H7 (cell line): ENCODE measurements around the gene MTHFD1L. TPM values are rescaled to one million over a fixed set of nuclear protein-coding genes. Genes with fewer than 3 reads are reported as not detected.

Experiments
- DNase-seq: peaks from one replicate; pipeline ENCODE4 v3.0.0; 2012
- H3K27me3 ChIP-seq: 2 replicates; pipeline ENCODE4 v1.6.0; 2011; ENCODE audit warnings: mild to moderate bottlenecking, low read length; ENCODE audit not compliant: control insufficient read depth, insufficient read depth
- H3K36me3 ChIP-seq: replicated peaks from 2 replicates; pipeline ENCODE4 v1.5.1; 2011; ENCODE audit warnings: low read length; ENCODE audit not compliant: control insufficient read depth, insufficient read depth
- H3K4me3 ChIP-seq: 2 replicates; pipeline ENCODE4 v1.5.1; 2011; ENCODE audit warnings: low read depth, mild to moderate bottlenecking, control low read depth, low read length, moderate library complexity; ENCODE audit not compliant: insufficient read depth
- total RNA-seq: library from RNA; depleted of rRNA; stranded (reverse); fragments of >200 nt; shearing (Covaris generic); gene quantifications from 2 replicates; pipeline ENCODE4 v1.2.3, GENCODE V29; 2014

Gene MTHFD1L
- total RNA-seq, 1 experiment from 2014 or later: 46.0 TPM

DNA sequence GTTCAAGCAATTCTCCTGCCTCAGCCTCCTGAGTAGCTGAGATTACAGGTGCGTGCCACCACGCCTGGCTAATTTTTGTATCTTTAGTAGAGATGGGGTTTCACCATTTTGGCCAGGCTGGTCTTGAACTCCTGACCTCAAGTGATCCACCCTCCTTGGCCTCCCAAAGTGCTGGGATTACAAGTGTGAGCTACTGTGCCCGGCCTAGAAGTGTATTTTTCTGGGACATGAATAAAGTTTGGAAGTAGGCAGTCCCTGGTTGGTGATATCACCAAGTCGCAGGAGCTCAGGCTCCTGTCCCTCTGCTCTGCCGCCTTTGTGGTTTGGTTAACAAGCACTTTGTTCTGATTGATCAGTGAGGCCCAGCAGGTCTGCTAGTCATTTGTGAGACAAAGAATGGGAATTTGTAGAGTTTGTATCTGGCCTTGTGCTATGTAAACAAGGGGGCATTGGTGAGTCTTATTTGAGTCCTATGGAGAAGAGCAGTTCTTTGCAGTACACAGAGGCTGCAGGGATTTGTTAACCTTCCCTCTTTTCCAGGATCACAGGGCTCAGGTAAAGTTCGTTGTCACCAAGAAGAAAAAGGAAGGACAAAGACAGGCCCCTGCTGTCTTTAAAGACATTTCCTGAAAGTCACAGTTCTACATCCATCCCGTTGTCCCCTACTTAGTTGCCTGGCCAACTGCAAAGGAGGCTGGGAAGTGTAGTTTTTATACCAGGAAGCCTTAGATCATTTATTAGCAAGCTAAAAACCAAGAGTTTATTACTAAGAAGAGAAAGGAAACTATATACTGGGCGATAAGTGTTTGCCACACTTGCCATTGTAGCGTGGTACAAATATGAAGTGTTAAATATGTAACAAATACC, 13.1 kb downstream of the MTHFD1L start:
- H3K36me3 ChIP-seq: peaks cover 1% of the 10 kb centered on the region; the same call in 1 of the 2 replicates
- DNase-seq: peak; percentile 29
- no peak overlapping the region for H3K4me3 ChIP-seq
- H3K27me3 ChIP-seq: no peaks in the 10 kb centered on the region

DNA sequence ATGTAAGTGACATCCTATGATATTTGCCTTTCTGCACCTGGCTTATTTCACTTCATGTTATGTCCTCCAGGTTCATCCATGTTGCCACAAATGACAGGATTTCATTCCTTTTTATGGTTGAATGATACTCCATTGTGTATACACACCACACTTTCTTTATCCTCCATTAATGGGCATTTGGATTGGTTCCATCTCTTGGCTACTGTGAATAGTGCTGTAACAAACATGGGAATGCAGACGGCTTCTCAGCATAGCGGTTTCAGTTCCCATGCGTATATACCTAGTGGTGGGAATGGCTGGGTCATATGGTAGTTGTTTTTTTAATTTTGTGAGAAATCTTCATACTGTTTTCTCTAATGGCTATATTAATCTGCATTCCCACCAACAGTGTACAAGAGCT, 14.8 kb downstream of the MTHFD1L start:
- H3K36me3 ChIP-seq: peaks cover 2% of the 10 kb centered on the region
- DNase-seq: no peak
- H3K4me3 ChIP-seq: no peak overlapping the region
- H3K27me3 ChIP-seq: no peaks in the 10 kb centered on the region

DNA sequence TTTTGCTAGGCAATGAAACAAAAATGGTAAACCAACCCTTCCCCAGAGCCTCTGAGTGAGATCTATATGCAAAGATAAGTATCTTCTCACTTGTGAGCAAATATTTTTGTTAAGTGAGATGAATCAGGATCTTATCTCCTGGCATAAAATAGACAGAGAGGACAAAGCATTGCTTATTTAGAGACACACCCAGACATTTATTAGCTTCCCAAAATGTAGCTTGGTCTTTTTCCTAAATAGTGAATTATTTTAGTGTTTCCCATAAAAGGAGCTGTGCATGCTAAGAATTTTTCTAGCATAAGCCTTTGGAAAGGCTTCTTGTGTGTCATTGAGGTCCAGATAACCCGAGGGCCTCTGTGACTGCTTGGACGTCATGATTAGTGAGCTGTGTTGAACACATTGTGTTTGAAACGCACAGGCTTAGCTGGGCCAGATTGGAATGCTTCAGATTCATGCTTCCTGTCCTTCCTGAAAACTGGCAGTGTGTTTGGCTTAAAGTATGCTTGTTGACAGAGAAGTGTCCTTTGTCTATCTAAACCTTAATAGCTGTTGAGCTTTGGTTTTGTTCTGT, 16.5 kb downstream of the MTHFD1L start:
- DNase-seq: no peak
- Histone ChIP-seq H3K36me3 (peaks cover 3% of the 10 kb centered on the region), H3K4me3 (no peak overlapping the region), H3K27me3 (no peaks in the 10 kb centered on the region)

DNA sequence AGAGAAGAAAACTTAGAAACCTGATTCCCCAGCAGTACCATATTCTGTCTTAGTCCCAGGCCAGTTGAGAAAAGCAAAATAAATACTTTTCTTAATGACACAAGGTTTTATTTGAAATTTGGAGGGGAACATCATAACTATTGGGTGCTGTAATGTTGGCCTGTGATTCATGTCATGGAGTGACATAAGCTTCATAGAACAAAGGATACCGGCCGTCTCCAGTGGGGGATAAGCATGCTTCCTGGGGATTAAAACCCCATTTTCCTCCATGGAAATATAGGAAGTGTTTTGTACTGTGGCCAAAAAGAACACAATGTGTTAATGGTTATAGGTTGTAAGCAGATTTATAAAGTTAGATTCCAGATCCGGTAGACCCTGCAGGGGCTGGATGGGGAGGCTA, 18.0 kb downstream of the MTHFD1L start:
- Histone ChIP-seq H3K27me3 (no peaks in the 10 kb centered on the region), H3K4me3 (no peak overlapping the region), H3K36me3 (peaks cover 7% of the 10 kb centered on the region)
- DNase-seq: no peak

DNA sequence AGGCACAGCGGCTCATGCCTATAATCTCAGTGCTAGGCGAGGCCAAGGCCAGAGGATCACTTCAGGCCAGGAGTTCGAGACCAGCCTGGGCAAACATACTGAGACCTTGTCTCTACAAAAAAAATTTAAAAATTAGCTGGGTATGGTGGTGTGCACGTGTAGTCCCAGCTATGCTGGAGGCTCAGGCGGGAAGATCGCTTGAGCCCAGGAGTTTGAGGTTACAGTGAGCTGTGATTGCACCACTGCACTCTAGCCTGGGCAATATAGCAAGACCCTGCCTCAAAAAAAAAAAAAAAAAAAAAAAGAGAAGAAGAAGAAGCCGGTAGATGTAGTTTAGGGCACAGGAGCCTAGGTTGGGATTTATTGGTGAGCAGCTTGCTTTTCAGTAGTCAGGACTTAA, 20.7 kb downstream of the MTHFD1L start:
- Histone ChIP-seq H3K27me3 (no peaks in the 10 kb centered on the region), H3K36me3 (peaks cover 9% of the 10 kb centered on the region), H3K4me3 (no peak overlapping the region)
- no peak for DNase-seq

DNA sequence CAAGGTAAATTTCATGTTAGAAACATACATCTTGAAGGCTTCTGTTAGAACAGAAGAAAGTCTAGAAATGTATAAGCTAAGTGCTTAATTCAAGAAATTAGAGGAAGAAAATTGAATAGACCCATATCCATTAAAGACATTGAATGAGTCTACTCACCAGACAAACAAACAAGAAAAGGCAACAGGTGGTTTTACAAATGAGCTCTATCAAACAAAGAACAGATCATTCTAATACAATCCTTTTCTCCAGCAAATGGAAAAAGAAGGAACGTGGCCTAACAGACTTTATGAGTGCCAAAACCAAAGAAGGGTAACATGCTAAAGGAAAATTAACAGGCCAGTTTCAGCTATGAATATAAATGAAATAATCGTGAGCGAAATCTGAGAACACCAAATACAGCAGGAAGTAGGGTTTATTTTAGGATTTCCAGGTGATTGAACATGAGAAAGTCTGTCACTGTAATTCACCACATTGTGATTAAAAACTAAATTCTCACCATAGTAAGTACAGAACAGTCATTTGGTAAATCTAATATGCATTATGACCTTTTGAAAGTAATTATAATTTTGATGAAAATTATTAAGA, 22.6 kb downstream of the MTHFD1L start:
- H3K36me3 ChIP-seq: peaks cover 16% of the 10 kb centered on the region

DNA sequence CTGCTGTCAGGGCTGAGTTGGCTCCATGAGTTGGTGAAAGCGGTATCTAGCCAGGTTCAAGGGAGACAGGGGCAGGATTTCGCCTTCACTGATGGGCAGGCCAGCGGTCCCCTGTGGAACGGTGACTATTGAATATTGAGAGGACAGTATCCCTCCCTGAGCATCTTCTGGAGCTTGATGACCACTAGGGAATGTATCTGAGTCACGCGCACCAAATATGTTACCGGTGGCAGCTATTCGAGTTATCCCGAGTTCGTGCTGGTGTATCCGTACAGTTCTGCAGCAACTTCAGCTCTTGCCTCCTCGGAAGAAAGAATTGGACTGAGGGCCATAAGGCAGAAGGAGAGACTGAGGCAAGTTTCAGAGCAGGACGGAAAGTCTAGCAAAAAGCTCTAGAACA, 24.8 kb downstream of the MTHFD1L start:
- DNase-seq: no peak
- peaks cover 16% of the 10 kb centered on the region for H3K36me3 ChIP-seq
- H3K4me3 ChIP-seq: no peak overlapping the region
- H3K27me3 ChIP-seq: no peaks in the 10 kb centered on the region

More for the DNA sequence above, 22.6 kb downstream of the MTHFD1L start:
- no peak overlapping the region for H3K4me3 ChIP-seq
- H3K27me3 ChIP-seq: no peaks in the 10 kb centered on the region
- DNase-seq: no peak

DNA sequence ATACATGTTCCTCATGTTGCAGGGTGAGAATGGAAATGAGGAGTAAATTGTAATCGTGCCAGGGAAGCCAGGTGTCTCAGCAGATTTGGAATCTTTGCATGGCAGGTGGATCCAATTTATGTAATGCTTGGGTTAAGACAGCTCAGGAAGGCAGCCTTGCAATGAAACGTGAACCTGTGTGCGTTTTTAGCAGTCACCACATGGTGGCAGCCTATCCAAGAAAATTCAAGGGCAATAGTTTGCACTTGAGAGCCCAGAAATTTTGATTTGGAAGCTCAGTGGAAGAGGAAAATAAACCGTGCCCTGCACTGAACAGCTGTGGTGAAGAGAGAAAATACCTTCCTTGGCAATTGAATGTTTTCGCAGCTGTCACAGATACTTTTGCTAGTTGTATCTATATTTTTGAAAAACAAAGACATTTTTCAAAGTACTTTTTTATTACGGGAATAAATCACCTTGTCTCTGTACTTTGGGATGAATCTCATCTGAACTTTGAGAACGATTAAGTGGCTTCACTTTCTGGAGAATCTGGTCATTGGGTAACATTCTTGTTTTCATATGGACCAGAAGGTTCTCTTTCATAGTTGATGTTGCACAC, 26.5 kb downstream of the MTHFD1L start:
- DNase-seq: peak; percentile 61
- H3K36me3 ChIP-seq: peaks cover 15% of the 10 kb centered on the region
- no peaks in the 10 kb centered on the region for H3K27me3 ChIP-seq
- H3K4me3 ChIP-seq: no peak overlapping the region

DNA sequence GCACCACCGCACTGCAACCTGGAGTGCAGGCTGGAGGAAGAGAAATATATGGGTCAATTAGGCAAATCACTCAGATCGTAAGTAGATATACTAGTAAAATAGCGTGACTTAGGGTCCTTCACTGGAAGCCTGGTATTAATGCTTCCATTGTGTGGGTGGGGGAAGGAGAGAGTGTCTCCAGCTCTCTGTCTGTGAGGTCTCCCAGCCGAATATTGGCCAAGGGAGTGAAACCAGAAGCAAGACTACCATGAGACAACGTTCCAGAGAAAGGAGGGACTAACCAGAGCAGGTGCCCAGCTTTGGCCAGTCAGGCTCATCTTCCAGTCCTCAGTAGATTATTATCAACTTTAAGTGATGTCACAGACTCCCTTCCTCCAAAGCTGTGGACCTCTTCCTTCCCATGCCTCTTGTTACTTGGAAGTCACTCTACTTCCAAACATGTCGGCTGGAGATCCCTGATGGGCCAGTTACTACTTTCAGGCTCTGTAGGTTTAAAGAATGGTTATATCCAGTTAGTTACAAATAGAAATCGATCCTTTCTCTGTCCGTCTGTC, 28.8 kb downstream of the MTHFD1L start:
- Histone ChIP-seq H3K27me3 (no peaks in the 10 kb centered on the region), H3K36me3 (peaks cover 20% of the 10 kb centered on the region), H3K4me3 (no peak overlapping the region)
- no peak for DNase-seq

DNA sequence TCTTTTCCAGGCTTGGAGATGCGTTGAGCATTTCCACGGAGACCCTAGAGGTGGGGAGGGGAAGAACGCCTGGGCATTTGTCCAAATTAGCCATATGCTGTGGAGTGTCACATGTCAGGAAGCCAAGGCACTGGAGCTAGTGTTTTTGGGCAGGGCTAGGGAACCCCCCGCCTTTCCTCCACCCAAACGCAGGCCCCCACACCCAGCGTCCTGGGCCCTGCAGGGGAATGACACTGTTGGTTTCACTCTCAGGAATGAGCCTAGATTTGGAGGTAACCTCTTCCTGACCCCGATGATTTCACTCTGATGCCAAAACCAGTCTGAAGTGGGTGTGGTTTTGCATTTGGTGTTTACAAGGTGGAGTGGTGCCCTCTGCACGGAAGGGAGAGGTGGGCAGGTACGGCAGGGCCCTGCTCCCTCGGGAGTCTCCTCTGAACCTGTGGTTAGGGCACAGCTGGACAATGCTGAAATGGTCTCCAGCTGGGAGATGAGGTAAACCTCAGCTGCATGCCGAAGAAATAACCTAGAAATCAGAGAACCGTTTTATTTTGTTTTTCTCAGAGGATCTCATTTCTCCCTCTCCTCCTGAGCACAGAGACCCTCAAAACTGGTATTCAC, 29.5 kb downstream of the MTHFD1L start:
- no peak for DNase-seq
- H3K36me3 ChIP-seq: peaks cover 19% of the 10 kb centered on the region
- no peaks in the 10 kb centered on the region for H3K27me3 ChIP-seq

DNA sequence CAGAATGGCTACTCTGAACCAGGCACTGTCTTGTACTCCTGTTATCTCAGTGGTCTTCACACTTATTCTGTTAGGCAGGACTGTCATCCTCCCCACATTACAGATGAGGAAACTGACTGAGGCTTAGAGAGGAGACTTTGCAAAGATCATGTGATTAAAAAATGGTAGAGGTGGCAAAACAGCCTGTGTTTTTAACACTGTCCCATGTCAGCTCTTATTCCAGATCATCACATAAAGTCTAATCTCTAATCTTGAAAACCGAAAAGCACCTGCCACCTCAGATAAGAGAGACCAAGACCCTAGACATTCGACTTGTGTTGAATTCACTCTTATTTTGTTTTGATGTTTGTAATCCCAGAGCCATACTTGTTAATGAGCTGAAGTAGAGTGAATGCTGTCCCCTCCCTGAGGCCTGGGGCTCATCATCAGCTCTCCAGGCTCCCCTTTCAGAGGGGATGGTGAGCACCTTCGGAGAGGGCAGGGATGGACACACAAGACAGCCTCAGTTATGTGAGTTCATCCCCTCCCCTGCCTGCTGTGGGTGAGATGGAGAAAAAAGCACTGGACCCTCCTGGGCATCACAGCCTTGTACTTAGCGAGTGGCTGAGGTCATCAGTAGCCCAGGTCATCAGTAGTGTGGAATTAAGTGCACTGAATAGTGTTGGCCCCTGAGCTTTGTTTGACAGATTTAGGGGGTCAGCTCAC, 30.6 kb downstream of the MTHFD1L start:
- DNase-seq: no peak
- H3K27me3 ChIP-seq: no peaks in the 10 kb centered on the region
- H3K4me3 ChIP-seq: no peak overlapping the region
- H3K36me3 ChIP-seq: peaks cover 17% of the 10 kb centered on the region

More for the DNA sequence above, 29.5 kb downstream of the MTHFD1L start:
- H3K4me3 ChIP-seq: no peak overlapping the region

DNA sequence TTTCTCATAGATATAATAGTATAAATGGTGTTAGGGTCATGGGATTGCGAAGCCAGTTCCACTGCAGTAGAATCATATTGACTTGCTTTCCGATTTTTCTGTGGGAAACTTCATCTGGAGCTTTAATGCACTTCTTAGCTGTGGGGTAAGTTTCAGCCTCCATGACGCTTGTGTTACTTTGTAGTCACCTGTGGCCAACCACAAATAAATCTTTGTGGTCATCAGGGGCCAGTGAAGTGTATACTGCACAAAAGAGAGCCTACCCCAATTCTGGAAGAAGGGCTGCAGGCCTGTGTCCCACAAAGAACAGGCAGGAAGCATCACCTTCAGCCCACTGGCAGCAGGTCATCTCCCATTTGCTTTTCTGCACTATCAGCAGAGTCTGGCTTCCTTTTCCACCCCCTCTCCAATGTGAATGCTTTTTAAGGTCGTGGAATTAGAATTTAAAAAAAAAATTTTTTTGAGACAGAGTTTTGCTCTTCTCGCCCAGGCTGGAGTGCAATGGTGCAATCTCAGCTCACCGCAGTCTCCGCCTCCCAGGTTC, 32.0 kb downstream of the MTHFD1L start:
- no peaks in the 10 kb centered on the region for H3K27me3 ChIP-seq
- no peak for DNase-seq
- no peak overlapping the region for H3K4me3 ChIP-seq
- H3K36me3 ChIP-seq: peaks cover 14% of the 10 kb centered on the region

DNA sequence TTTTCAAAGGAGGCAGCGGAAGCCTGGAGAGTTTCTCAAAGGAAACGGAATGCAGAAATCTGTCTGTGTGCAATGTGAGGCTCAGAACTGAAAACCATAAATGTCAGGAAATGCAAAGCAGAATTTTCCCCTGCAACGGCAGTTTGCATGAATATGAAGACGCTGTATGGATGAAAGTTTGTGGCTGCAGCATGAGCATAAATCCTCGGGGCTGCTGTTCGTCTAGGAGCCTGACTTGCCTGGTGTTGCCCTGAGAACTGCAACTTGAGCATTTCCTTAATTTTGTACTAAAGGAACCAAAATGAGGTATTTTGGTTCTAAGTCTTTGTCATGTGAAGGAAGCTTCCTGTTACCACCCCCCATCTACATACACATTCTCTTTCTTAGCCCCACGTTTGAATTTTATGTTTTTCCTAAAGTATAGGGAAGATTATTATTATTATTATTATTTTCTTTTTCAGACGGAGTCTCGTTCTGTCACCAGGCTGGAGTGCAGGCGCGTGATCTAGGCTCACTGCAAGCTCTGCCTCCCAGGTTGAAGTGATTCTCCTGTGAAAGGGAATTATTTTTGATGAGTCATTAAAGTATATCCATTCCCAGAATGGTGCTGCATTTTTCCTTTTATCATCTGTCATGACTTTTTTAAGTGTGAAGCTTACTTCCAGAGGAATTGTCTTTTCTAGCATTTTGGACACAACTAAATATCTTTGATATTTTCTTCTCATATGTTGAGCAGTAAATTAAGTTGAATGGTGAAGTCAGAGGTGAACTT, 33.1 kb downstream of the MTHFD1L start:
- DNase-seq: no peak
- peaks cover 11% of the 10 kb centered on the region for H3K36me3 ChIP-seq

More for the DNA sequence above, 33.1 kb downstream of the MTHFD1L start:
- H3K27me3 ChIP-seq: no peaks in the 10 kb centered on the region
- no peak overlapping the region for H3K4me3 ChIP-seq
